Gastroesophageal sphincter (tissue), 4 donors: ENCODE data around the gene OR4K17. TPM values are rescaled to one million over a fixed set of nuclear protein-coding genes. Genes with fewer than 3 reads are reported as not detected.

Experiments
- ATAC-seq: fragments of 150-250 bp; one replicate; pipeline ENCODE4 v1.9.1; 2016; ENCODE audit warnings: mild to moderate bottlenecking, moderate library complexity
- H3K27ac ChIP-seq, 4 donors: fragments of 200-600 bp; sonication (generic) in 3 of 4; 1 replicate in 3 of 4; 2 replicates in 1 of 4; pipeline ENCODE4 v1.5.1; 2016 to 2019
- H3K27me3 ChIP-seq: fragments of 200-600 bp; sonication (generic); one replicate; pipeline ENCODE4 v1.5.1; 2019
- H3K36me3 ChIP-seq, 2 donors: fragments of 200-600 bp; sonication (generic); one replicate each; pipeline ENCODE4 v1.5.1; 2019; ENCODE audit warnings: control low read depth in 1 of 2
- H3K4me1 ChIP-seq, 3 donors: fragments of 200-600 bp; sonication (generic); 1 replicate in 2 of 3; 2 replicates in 1 of 3; pipeline ENCODE4 v1.5.1; 2016 to 2019; ENCODE audit warnings: control low read depth in 2 of 3
- H3K4me3 ChIP-seq, 2 donors: fragments of 200-600 bp; sonication (generic); one replicate each; pipeline ENCODE4 v1.5.1; 2019; ENCODE audit warnings: mild to moderate bottlenecking in 1 of 2, moderate library complexity in 1 of 2
- H3K9me3 ChIP-seq, 3 donors: fragments of 200-600 bp; sonication (generic); one replicate each; pipeline ENCODE4 v1.5.1; 2017 to 2019; ENCODE audit warnings: control low read depth in 2 of 3
- CTCF ChIP-seq, 4 experiments: fragments of 200-600 bp in 2 of 4; fragments of 450-650 bp in 2 of 4; sonication (generic) in 1 of 4; IDR thresholded peaks; one replicate each; pipeline ENCODE4 v1.5.1; 2017 to 2019; ENCODE audit warnings: antibody characterized with exemption in 4 of 4, mild to moderate bottlenecking in 2 of 4, moderate library complexity in 2 of 4
- EP300 ChIP-seq: sonication (generic); formaldehyde crosslinking; IDR thresholded peaks from one replicate; pipeline ENCODE4 v1.6.1; 2017; ENCODE audit warnings: antibody characterized with exemption, mild to moderate bottlenecking
- POLR2A ChIP-seq, 2 donors: fragments of 450-650 bp; IDR thresholded peaks; one replicate each; pipeline ENCODE4 v1.6.1; 2017; ENCODE audit warnings: antibody characterized with exemption in 2 of 2, mild to moderate bottlenecking in 2 of 2, moderate library complexity in 1 of 2
- POLR2AphosphoS5 ChIP-seq: sonication (generic); formaldehyde crosslinking; IDR thresholded peaks from one replicate; pipeline ENCODE4 v1.6.1; 2017; ENCODE audit warnings: antibody characterized with exemption
- WGBS, 2 donors: methylation state at CpG; one replicate each; pipeline ENCODE4 v1.1.5; 2018; ENCODE audit warnings: low coverage in 1 of 2; 5-methylcytosine and 5-hydroxymethylcytosine counted together
- total RNA-seq, 4 donors: library from RNA; depleted of rRNA; stranded (reverse); fragments of >200 nt; gene quantifications; one replicate each; pipeline ENCODE4 v1.1.0, GENCODE V29; 2016

OR4K17 gene
- total RNA-seq, 4 donors from 2014 or later: not detected

GRCh38 chr14:20116748-20117147, 6.2 kb downstream of the OR4K17 start:
- Histone ChIP-seq H3K9me3 (peaks cover 0 to 23% (median 0%) of the 10 kb centered on the region in 3 donors), H3K27ac (no peak overlapping the region), H3K36me3 (no peaks in the 10 kb centered on the region), H3K4me1 (no peaks in the 10 kb centered on the region), H3K4me3 (no peak overlapping the region), H3K27me3 (no peaks in the 10 kb centered on the region)
- 25 to 50% methylated on average over 1 of the region's 1 CpG for WGBS, 2 donors
- TF ChIP-seq CTCF (IDR thresholded peaks at IDR 0.05) (no peak), EP300 (no peak), POLR2AphosphoS5 (no peak), POLR2A (IDR thresholded peaks at IDR 0.05) (no peak)
- ATAC-seq: no peak

GRCh38 chr14:20118795-20119194, 8.3 kb downstream of the OR4K17 start:
- Histone ChIP-seq H3K36me3 (no peaks in the 10 kb centered on the region), H3K27me3 (no peaks in the 10 kb centered on the region), H3K9me3 (peaks cover 0 to 23% (median 0%) of the 10 kb centered on the region in 3 donors), H3K27ac (no peak overlapping the region), H3K4me1 (no peaks in the 10 kb centered on the region), H3K4me3 (no peak overlapping the region)
- 71 to 85% methylated on average over 2 to 3 of the region's 5 CpGs for WGBS, 2 donors
- ATAC-seq: no peak
- TF ChIP-seq POLR2AphosphoS5: no peak
- no peak for TF ChIP-seq EP300
- no peak for TF ChIP-seq CTCF (IDR thresholded peaks at IDR 0.05)
- no peak for TF ChIP-seq POLR2A (IDR thresholded peaks at IDR 0.05)

DNA sequence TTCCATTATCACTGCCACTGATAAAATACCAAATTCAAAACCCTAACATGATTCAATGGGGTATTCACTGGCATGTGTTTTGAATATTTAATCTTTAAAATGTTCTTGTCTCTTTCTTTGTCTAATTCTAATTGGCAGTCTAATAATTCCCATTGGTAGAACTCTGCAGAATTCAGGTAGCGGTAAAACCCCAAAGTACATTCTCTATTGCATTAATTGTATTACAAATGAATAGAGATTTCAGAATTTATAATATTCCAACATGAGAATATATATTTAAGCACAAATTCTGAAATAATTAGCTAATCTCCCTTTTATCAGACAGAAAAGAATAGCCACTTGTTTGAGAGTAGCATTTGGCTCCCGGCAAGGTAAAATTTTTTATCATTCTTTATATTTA, 28.0 kb downstream of the OR4K17 start, which contains the start of gene OR4N5:
TSS of gene OR4N5 (plus strand) at position 301 of the 400 bp plus-strand sequence. CDS start 4,916 bp downstream, outside the sequence.
- Histone ChIP-seq H3K36me3 (no peaks in the 10 kb centered on the region), H3K4me1 (no peaks in the 10 kb centered on the region), H3K27ac (no peak within 1 kb of the TSS), H3K4me3 (no peak within 1 kb of the TSS), H3K27me3 (no peaks in the 10 kb centered on the region), H3K9me3 (no peaks in the 10 kb centered on the region)
- ATAC-seq: no peak
- TF ChIP-seq POLR2AphosphoS5: no peak
- TF ChIP-seq EP300: no peak
- no peak for TF ChIP-seq POLR2A (IDR thresholded peaks at IDR 0.05)
- TF ChIP-seq CTCF (IDR thresholded peaks at IDR 0.05): no peak
- 83 to 91% methylated on average over 2 of the region's 2 CpGs for WGBS, 2 donors

GRCh38 chr14:20143911-20144310, 33.4 kb downstream of the OR4K17 start:
- Histone ChIP-seq H3K9me3 (no peaks in the 10 kb centered on the region), H3K27me3 (no peaks in the 10 kb centered on the region), H3K36me3 (no peaks in the 10 kb centered on the region), H3K27ac (no peak overlapping the region), H3K4me1 (no peaks in the 10 kb centered on the region), H3K4me3 (no peak overlapping the region)
- no peak for ATAC-seq
- 31% methylated on average over 7 of the region's 7 CpGs; no CpG with 5 or more reads in 1 of the 2 donors for WGBS, 2 donors
- TF ChIP-seq EP300: no peak

DNA sequence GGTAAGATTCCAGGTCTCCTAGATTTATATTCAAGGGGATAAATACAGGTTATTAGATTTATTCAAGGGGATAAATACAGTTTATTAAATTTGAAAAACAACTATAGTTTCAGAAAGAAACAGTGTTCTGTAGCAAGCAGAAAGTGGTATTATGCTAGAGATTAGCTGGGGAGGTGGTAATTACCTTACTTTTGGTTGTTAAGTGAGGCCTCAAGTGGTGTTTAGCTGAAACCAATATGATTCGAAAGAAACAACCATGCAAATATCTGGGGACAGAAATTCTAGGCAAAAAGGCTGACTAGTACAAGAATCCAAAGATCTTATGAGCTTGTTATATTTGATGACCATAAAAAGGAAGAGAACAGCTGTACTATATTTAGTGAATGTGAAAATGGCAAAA, 34.3 kb downstream of the OR4K17 start:
- ATAC-seq: no peak
- Histone ChIP-seq H3K4me1 (no peaks in the 10 kb centered on the region), H3K9me3 (no peaks in the 10 kb centered on the region), H3K27ac (no peak overlapping the region), H3K27me3 (no peaks in the 10 kb centered on the region), H3K4me3 (no peak overlapping the region), H3K36me3 (no peaks in the 10 kb centered on the region)
- TF ChIP-seq CTCF (IDR thresholded peaks at IDR 0.05) (no peak), EP300 (no peak), POLR2AphosphoS5 (no peak), POLR2A (IDR thresholded peaks at IDR 0.05) (no peak)
- WGBS, 2 donors: 31 to 67% methylated on average over 1 of the region's 1 CpG
